Activated T-cell treated with anti-CD3 and anti-CD28 coated beads, Interleukin-2, amount 50 U/mL, for 48 hours (primary cell): ENCODE data around the gene KDM2B.

Source experiments
- DNase-seq, 2 experiments: peaks; one replicate each; pipeline ENCODE4 v3.0.0-alpha.2; 2020

KDM2B gene

DNA sequence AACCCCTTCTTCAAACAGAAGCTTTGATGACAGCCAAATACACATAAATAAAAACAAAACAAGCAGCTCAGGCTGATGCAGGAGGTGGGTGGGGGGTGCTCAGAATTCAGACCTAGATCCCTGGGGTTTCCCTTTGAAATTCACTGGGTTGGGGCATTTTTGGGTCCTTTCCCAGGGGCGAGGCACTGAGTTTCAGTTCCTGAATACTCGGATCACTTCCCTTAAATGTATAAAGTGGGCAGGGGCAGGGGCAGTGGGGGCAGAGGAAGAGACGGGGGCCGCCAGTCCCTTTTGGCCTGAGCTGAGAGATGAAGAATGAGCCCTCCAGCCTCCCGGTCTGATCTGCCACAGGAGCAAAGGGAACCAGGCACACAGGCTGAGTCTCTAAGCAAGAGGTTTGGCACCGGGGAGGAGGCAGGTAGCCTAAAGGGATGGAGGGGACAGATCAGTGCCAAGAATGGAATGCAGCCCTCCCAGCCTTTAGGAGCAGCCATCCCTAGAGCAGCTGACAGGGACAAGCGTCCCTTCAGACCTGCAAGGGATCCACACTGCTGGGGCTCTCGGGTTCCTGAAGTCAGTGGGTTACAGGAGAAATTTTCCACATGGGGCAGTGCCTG is 20.3 kb downstream of the KDM2B start:
- no peak for DNase-seq

DNA sequence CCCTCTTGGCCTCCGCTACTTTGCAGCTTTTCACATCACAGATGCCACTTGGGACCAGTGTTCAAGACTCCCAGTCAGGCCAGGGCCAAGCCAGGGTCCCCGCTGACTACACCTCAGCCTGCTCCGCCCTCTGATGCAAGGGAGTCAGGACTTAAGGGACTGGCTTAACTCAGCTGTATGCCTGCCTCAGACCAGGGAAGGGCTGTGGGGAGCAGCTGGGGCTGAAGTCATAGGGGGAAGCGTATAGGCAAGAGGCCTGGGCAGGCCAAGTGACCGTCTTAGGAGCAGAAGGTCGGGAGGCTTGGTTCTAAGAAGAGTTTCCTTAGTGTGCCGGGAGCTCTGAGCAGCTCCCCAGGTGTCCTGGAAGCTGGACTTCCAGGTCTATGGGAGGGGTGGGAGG is 21.9 kb downstream of the KDM2B start:
- no peak for DNase-seq

DNA sequence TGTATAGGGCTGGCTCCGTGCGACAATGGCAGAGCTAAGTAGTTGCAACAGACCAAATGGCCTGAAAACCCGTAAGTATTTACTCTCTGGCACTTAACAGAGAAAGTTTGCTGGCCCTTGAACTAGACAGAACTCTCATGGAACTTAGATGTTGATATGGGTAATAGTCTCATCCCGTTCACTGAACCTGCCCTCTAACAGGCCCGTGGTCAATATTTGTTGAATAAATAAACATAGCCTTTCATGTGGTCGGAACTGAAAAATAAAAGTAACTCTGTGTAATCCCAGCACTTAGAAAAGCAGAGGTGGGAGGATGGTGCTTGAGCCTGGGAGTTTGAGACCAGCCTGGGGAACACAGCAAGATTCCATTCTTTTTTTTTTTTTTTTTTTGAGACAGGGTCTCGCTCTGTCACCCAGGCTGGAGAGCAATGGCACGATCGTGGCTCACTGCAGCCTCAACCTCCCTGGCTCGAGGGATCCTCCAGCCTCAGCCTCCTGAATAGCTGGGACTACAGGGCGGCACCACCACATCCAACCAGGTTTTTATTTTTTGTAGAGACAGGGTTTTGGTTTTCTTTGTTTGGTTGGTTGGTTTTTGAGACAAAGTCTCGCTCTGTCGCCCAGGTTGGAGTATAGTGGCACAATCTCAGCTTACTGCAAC is 29.7 kb downstream of the KDM2B start:
- DNase-seq = no peak

DNA sequence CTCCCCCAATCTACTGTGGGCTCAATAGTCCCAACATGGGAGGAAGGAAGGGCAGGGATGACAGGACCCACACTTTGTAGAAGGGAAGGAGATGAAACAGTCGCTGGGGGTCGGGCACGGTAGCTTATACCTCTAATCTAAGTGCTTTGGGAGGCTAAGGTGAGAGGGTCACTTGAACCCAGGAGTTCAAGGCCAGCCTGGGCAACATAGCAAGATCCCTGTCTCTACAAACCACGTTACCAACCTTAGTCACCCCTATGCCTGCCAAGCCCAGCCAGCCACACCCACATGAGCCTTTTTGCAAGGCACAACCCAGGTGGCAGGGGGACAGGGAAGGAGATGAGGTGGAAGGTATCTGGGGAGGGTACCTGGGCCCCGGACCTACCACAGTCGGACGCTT is 31.7 kb downstream of the KDM2B start:
- no peak for DNase-seq

DNA sequence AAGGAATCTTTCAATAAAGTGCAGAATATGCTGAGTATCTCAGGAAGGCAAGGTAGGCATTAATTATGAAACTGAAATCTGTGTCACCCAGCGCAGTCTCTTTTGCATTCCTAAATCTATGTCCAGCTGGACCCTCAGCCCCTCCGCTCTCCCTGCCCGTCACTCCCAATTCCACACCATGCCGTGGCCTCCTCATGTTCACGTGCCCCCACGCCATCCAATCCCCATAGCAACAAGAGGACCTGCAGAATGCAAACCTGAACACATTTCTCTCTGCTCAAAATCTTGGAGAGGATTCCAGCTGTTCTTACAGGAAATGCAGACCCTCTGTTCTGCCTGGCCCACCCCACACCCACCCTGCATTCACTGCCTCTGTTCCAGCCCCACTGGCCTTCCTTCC is 35.3 kb downstream of the KDM2B start:
- DNase-seq = no peak

DNA sequence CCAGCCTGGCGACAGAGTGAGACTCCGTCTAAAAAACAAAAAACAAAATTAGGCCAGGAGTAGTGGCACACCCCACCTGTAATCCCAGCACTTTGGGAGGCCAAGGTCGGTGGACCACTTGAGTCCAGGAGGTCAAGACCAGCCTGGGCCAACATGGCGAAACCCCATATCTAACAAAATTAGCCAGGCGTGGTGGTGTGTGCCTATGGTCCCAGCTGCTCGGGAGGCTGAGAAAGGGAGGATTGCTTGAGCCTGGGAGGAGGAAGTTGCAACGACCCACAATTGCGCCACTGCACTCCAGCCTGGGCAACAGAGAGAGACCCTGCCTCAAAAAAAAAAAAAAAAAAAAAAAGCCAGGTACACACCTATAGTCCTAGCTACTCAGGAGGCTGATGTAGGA is 37.0 kb downstream of the KDM2B start:
- no peak for DNase-seq

DNA sequence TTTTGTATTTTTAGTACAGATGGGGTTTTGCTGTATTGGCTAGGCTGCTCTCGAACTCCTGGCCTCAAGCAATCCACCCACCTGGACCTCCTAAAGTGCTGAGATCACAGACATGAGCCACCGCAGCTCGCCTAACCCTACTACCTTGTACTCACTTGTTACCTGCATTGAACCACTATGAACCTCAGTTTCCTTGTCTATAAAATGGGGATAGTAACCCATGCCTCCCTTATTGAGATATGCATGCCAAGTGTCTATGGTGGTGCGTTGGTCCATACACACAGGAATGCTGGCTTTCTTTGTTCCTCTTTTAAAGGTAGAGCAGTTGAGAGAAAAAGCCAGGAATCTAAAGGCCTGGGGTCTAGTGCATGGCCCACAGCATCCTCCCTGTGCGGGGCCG is 40.9 kb downstream of the KDM2B start:
- no peak for DNase-seq

DNA sequence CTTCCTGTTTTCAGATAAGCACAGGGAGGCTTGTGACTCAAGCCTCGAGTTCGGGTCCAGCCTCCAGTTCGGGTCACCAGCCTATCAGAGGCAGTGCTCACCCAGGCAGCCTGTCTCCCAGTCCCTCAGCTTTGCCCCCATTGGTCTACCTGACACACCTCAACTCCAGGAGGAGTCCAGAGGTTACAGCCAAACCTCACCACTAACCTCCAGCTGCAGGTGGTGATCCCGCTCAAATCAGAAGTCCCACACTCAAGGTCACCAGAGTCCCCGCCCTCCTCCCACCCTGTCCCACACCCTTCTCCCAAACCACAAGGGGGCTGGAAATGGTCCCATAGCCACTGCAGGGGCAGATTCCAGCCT is 42.1 kb downstream of the KDM2B start:
- peak; percentile 29 to 37 for DNase-seq

DNA sequence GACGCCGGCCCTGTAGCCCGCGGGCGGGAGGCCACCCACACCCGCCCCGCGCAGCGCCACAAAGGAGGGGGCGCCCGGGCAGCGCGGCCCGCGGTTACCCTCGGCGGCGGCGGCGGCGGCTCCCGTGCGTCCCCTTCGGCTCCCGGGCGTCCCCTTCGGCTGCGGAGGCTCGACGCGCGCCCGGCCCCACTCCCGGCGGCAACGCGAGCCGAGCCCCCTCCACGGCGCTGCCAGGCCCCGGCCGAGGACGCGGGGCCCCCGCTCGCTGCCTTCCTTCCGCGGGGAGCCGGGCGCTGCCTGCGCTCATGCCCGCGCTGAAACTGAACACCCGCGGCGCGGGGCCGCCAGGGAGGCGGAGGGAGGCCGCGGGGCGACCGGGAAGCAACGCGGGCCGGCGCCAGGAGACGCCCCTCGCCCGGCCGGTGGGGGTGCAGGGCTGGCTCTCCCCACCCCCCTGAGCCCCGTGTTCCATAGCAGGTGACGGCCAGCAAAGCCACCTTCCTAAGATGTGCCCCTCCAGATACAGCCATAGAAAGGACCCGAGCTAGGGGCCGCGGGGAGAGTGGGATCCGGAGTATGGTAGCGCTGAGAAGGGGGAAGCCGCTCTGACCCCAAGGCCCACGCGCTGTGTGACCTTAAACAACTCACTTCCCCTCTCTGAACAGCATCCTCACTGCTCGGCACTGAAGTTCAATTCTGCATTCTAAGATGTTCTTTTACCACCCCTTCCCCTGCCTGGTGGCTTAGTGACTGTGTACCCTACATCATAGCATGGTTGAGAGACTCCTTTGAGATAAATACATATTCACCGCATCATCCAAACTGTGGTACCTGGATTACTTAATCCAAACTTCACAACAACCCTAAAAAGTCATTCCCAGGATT is 42.8 kb downstream of the KDM2B start:
- peak; percentile 48 for DNase-seq

DNA sequence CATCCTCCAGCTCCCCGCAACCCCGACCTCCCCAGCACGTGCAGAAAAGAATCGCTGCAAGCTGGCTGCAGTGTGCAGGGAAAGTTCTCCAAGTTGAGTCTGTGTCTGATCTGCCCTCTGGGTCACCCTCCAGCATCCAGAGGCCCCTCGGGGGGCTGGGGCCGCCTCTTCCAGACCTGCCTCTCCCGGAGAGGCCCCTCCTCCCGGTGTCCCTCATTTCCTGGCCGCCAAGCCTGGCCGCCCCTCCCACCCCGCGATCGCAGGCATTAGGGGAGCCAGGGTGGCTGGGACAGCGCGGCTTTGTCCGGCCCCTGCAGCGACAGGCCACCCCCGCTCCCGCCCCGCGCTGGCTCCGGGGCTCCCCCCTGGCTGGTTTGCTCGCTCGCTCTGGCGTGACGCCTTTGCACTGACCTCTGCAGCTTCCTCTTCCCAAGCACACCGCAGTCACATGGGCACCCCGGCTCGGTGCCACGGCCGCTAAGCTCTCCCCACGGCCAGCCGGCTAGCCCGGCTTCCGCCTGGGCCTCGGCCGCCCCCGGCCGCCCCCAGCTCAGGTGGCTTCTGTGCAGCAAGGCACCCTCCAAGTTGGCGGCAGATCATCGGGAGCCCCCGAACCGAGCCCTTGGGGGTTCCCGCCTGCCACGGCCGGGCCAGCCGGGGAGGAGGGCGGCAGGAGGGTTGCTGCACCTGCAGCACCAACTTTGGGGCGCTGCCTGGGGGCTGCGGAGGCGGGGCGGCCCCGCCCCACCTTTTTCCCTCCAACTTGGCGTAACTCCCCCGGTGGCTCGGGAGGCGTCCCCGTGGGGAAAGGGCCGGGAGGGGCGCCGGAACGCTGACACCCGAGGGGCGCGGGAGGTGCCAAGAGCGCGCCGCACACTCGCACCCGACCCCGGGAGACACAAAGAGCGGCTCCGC is 43.7 kb downstream of the KDM2B start:
- peak; percentile 71 to 75 for DNase-seq

DNA sequence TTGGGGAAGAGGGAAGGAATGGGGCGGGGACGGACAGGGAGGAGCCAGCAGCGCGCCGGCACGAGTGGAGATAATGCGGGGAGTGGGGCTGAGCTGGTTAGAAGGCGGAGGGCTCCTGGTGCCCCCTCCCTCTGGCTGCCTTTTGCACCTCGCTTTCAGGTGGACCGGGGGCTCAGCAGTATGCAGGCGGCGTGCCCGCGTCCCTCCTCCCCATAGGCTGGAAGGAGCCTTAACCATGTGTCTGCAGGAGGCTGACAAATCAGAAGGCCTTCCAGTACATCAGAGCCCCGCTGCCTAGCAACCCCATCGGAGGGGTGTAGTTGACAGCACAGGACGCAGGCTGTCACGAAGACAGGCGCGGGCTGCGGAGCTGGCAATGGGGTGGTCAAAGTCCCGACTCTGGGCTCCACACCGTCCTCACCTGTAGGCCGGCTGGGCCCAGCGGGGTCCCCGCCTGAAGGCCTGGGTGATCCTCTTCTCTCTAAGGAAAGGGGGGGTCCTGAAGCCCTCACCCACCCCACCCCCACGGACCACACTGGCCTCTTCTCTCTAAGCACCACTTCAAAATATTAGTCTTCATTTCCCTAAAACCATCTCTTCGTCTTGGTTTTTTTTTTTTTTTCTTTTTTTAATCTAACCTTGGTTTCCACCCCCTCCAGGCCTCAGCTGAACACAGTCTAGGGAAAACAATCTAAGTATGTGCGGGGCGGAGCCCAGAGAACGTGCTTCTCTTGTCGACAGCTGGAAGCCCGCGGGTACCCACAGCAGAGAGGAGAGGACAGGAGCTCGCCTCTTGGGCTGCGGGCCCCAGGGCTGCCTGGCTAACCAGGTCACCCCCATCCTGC is 44.5 kb downstream of the KDM2B start:
- peak; percentile 57 to 72 for DNase-seq

DNA sequence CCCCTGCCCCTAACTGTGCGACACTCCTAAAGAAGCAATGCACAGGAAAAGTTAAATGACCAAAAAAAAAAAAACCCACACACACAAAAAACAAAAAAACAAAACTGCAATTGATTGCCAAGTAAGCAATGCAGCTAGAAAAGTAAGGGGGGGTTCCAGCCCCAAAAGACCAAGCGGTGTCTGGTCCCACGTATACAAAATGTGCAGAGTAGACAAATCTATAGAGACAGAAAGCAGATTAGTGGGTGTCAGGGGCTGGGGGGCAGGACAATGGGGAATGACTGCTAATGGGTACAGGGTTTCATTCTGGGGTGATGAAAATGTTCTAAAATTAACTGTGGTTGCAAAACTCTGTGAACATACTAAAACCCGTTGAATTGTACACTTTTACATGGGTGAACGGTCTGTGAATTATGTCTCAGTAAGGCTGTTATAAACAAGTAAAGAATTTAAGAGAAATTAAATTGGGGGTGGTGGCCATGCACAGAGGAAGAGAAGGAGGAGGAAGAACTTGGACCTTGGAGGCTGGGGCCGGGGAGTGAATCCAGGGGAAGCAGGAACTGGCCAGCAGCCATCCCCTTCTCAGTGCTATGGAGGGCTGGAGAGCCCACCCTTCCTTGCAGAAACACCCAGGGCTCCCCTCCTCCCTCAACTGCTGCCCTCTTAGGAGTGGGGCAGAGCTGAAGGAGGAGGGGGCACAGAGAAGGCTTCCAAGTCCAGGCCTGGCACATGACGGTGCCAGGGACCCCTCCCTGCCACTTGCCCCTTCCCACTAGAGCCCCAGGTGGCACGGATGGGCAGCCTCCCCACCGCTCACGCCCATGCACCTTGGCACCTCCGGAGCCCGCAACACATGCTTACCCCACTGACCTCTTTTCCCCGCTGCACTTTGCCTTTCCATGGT is 45.4 kb downstream of the KDM2B start:
- DNase-seq = no peak

DNA sequence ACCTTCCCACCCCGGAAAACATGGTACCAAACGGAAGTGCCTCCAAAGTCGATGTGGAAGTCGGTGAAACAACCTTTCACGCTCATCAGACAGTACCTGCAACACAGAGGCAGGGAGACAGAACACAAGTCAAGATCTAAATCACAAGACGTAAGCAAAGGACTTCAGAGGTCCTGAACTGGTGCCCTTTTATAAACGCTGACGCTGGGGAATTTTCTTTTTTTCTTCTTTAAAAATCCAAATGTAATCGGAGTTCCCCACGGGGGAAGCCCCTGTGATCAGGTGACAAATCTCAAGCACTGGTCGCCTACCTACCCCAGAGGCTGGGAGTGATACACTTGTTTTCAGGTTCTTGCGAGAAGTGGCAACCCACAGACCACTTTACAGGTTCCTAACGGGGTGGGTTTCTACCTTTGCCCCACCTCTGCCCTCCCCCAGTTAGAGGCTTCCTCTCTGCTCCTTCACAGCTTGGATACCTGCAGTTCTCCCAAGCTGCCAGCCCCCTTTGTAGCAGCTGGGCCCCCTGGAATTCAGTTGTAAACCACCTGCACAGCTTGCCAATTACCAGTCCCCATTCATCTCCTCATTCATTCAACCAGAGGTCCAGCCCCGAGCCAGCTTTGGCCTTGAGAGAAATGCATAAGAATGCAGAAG is 46.2 kb downstream of the KDM2B start:
- peak; percentile 54 to 66 for DNase-seq

DNA sequence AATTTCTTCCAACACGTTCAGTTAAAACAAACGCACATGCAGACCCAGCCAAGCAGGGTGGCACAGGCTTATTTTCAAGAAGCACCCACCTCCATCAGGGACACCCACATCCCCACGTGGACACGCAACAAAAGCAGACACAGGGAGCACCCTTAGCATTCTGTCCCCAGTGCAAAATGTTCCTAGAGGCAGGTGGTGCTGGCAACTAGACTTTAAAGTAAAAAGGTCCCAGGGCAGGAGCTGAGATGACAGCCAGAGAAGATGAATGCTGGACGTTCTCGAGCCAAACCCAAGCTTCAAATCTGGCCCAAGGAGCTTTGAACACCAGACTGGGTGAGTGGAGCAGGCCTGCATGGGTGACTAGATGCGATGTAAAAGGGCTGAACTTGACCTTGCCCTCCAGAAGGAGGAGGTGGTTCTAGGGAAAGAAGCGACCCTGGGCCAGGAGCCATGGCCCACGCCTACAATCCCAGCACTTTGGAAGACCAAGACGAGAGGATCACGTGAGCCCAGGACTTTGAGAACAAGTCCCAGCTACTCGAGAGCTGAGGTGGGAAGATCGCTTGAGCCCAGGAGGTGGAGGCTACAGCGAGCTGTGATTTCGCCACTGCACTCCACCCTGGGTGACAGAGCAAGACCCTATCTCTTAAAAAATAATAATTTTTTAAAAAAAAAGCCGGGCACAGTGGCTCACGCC is 47.3 kb downstream of the KDM2B start:
- DNase-seq = no peak

DNA sequence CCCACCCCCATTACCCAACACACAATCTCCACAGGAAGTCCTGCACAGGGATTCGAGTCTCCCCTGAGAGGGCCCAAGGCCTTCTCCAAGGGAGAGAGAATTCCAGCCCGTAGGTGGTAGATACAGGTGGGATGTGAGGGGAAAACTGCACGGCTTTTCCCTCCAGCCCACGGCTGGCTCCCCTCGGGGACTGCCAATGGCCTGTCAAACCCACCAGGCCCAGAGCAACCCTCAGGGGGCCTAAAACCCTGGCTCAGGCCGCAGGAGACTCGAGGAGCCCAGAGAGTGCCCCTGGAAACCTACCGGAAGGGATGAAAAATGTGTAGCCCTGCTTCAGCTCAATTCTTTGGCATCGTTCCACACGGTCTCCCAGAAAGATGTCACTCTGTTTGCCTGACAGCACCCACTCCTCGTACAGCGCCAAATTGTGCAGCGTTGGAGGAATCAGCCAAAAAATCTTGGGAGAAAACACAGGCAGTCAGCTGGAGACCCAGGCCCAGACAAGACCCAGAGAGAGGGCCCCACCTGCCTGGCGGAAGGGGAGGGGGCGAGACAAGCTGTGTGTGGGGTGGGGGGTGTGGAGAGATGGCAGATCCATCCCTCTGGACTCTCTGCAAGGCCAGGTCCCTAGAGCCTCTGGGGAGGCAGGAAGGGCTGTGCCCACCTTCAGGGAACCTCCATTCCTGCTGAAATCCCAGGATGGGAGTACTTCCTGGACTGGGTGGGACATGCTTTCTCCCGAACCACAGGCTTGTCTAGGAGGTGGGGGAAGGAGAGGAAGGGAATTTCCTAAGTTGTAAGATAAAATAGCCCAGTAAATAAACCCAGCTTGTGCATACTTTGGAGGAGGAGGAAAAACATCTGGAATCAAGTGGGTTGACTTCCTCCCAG is 48.1 kb downstream of the KDM2B start:
- DNase-seq = no peak

DNA sequence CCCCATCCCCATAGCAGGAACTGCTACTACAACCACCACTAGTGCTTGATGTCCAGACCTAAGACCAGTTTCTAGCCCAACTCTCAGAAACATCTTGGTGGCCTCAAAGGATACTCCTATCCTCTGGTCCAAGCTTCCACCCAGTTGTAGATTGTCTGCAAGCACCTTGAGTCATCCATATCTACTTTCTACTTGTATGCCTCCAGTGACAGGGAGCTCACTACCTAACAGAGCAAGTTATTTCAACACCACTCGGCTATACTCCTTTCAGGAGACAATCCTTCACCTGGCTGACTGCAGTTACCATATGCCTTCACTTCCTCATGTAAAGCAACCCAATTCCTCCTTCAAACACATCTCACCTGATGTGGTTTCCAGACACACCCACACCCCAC is 49.5 kb downstream of the KDM2B start:
- no peak for DNase-seq

DNA sequence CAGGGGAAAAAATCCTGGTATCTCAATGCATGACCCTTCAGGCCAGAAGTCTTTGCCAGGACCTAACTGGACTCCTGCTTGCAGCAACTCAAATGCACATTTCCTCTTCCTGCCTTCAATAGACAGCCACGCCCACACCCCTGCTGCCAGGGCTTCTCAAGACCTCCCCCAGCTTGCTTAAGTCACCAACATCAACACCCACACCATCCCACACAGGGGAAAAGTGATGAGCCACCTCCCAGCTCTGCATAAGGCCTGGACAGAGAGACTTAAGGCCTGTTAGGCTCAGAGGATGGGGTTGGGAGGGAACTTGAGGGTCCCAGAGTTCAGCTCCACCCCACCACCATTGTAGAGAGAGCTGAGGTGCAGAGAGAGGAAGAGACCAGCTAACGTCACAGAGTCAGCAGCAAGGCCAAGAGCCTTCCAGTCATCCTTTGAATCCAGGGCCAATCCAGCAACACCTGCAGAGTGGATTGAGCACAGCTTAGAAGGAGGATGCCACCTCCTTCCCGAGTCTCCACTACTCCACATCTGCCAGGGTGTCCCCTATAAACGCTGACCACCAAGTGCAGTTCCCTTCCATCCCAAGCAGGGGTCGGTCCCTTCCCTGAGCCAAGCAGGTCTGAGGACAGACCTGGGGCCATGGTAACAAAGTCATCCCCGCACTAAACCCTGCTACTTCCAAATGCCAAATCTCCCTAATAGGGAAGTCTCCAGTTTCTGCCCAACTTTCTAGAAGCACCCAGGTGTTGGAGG is 50.0 kb downstream of the KDM2B start:
- peak; percentile 66 to 70 for DNase-seq

DNA sequence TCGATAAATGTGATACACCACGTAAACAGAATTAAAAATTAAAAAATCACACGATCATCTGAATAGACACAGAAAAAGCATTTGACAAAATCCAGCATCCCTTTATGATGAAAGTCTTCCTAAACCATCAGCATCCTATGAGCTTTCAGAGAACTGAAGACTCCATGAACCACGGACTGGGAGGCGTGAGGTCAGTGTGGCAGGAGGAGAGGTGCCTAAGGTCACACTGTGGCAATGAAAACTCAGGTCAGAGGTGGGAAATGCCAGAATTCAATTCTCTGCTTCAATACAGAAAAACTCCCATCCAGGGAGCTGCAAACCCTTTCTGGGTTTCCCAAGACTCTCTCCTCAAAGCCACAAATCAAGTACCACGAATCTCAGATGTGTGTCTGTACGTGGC is 51.6 kb downstream of the KDM2B start:
- DNase-seq = no peak
